NCI-H345 (cell line): ENCODE measurements around the gene PNPLA2.

Experiments used
- DNase-seq: peaks from one replicate; lab custom pipeline; 2025; lab: John Stamatoyannopoulos, UW

PNPLA2 gene

GRCh38 chr11:816433-816779, 2.3 kb upstream of the PNPLA2 start:
- DNase-seq, result no peak

- peak; percentile 92 for DNase-seq
These were observed 616 bp downstream of the PNPLA2 start for GRCh38 chr11:819129-819931.

- DNase-seq, result peak; percentile 80
These were observed 1.4 kb downstream of the PNPLA2 start for GRCh38 chr11:819943-820649.

- DNase-seq, result no peak
These were observed 2.2 kb downstream of the PNPLA2 start for GRCh38 chr11:820655-821511.

GRCh38 chr11:821512-822371, 3.0 kb downstream of the PNPLA2 start:
- DNase-seq, result no peak

- no peak for DNase-seq
These were observed 5.0 kb downstream of the PNPLA2 start for GRCh38 chr11:823441-824291.

- DNase-seq, result no peak
These were observed 5.7 kb downstream of the PNPLA2 start for GRCh38 chr11:824292-824880.

- no peak for DNase-seq
These were observed 6.2 kb downstream of the PNPLA2 start for GRCh38 chr11:824942-825341.

GRCh38 chr11:825366-826226, 6.9 kb downstream of the PNPLA2 start:
- DNase-seq, result no peak

GRCh38 chr11:826227-826621, 7.5 kb downstream of the PNPLA2 start:
- DNase-seq, result no peak

- no peak for DNase-seq
These were observed 8.1 kb downstream of the PNPLA2 start for GRCh38 chr11:826836-827145.

- DNase-seq, result peak; percentile 40
These were observed 8.6 kb downstream of the PNPLA2 start for GRCh38 chr11:827146-827896.

GRCh38 chr11:827897-828192, 9.1 kb downstream of the PNPLA2 start, which contains the start of gene CRACR2B:
TSS of gene CRACR2B (plus strand) at chr11:827919. CDS start at chr11:828608, 689 bp downstream.
- DNase-seq, result no peak

- no peak for DNase-seq
These were observed 9.9 kb downstream of the PNPLA2 start for GRCh38 chr11:828506-829175.

GRCh38 chr11:829176-829846, 10.6 kb downstream of the PNPLA2 start:
- DNase-seq, result no peak

- DNase-seq, result no peak
These were observed 11.2 kb downstream of the PNPLA2 start for GRCh38 chr11:829847-830294.

- DNase-seq, result peak; percentile 88
These were observed 11.8 kb downstream of the PNPLA2 start for GRCh38 chr11:830295-831117.
